Measurements from ENCODE around the gene RNU7-1. TPM values are rescaled to one million over a fixed set of nuclear protein-coding genes. Genes with fewer than 3 reads are reported as not detected.
A peak's percentile ranks its signal among the peaks of the same experiment; 100 is the strongest.

The RNU7-1 gene
- total and polyA plus RNA-seq, 9 of the 15 experiments (the other 6 are each of a cell fraction or from before 2014, with no cell fraction given) = not detected

DNA sequence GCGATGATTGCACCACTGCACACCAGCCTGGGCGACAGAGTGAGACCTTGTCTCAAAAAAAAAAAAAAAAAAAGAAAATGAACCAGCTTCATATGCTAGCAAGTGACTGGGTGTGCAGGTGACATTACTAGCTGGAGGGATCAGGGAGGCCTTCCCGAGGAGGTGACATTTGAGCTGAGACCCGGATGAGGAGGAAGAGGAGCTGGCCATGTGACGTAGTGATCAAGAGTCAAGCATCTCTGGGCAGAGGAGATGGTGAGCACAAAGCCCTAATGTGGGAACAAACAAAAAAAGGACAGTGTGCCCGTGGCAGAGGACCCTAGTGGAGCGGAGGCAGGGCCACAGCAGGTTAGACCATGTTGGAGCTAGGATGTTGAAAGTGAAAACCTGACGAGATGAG lies 4.0 kb downstream of the RNU7-1 start:
- 79% methylated on average over 4 of the region's 8 CpGs for WGBS (ENCODE audit: insufficient coverage, low coverage, missing lambda C conversion rate)
- Histone ChIP-seq H3K9ac (ENCODE audit: insufficient read depth in 1 of 2, low read depth in 2 of 2, low read length in 2 of 2) (no peak overlapping the region), H3K9me1 (ENCODE audit: control insufficient read depth, insufficient read depth, low read length) (no peaks in the 10 kb centered on the region), H3K4me2 (ENCODE audit: insufficient read depth, low read length) (no peak overlapping the region), H3K9me3 (replicated peaks; ENCODE audit: control insufficient read depth, insufficient read depth, low read depth, low read length) (no peaks in the 10 kb centered on the region), H3K36me3 (ENCODE audit: control insufficient read depth, insufficient read depth, low read length) (peaks cover 4% of the 10 kb centered on the region; the same call in 1 of the 3 replicates), H3K27me3 (ENCODE audit: control insufficient read depth in 2 of 2, insufficient read depth in 2 of 2, low read length in 2 of 2) (no peaks in the 10 kb centered on the region), H3K27ac (ENCODE audit: extremely low read depth, low read depth, low read length) (no peak overlapping the region), H3K4me3 (no peak overlapping the region), H4K20me1 (replicated peaks; ENCODE audit: control insufficient read depth, insufficient read depth, low read length) (no peaks in the 10 kb centered on the region), H3K79me2 (ENCODE audit: control insufficient read depth, insufficient read depth, low read length) (peaks cover 13% of the 10 kb centered on the region), H2AFZ (ENCODE audit: low read depth, low read length) (no peak overlapping the region), H3K4me1 (replicated peaks in 1 of 2; ENCODE audit: control insufficient read depth in 2 of 2, insufficient read depth in 2 of 2, low read length in 2 of 2) (peaks cover 13 to 54% of the 10 kb centered on the region in 2 experiments)
- CTCF ChIA-PET (ENCODE audit: low intra/inter-chr PET ratio) = no interaction called here
- ATAC-seq (no peak), DNase-seq (ENCODE audit: extremely low read depth in 1 of 4, low spot score in 3 of 4) (no peak), FAIRE-seq (no peak)
- intact Hi-C loops (cut with micrococcal nuclease) = no loop called here
- in situ Hi-C loops (cut with MboI) = no loop called here
- TF ChIP-seq ZFP36 (IDR thresholded peaks at IDR 0.05; ENCODE audit: low read depth, low read length, partially characterized antibody) (peak; percentile 55), MNT (conservative IDR thresholded peaks at IDR 0.05) (no peak), ZNF586 (CRISPR knock-in tag; conservative IDR thresholded peaks at IDR 0.05) (no peak), TFE3 (CRISPR knock-in tag; IDR thresholded peaks at IDR 0.05) (no peak), SRSF9 (IDR thresholded peaks at IDR 0.05; ENCODE audit: borderline replicate concordance, low read depth, low read length) (no peak), ZNF253 (CRISPR knock-in tag; conservative IDR thresholded peaks at IDR 0.05) (no peak), CREB3L1 (IDR thresholded peaks at IDR 0.05; ENCODE audit: borderline replicate concordance, low read depth) (no peak)
- TF ChIP-seq, protein P1, sequence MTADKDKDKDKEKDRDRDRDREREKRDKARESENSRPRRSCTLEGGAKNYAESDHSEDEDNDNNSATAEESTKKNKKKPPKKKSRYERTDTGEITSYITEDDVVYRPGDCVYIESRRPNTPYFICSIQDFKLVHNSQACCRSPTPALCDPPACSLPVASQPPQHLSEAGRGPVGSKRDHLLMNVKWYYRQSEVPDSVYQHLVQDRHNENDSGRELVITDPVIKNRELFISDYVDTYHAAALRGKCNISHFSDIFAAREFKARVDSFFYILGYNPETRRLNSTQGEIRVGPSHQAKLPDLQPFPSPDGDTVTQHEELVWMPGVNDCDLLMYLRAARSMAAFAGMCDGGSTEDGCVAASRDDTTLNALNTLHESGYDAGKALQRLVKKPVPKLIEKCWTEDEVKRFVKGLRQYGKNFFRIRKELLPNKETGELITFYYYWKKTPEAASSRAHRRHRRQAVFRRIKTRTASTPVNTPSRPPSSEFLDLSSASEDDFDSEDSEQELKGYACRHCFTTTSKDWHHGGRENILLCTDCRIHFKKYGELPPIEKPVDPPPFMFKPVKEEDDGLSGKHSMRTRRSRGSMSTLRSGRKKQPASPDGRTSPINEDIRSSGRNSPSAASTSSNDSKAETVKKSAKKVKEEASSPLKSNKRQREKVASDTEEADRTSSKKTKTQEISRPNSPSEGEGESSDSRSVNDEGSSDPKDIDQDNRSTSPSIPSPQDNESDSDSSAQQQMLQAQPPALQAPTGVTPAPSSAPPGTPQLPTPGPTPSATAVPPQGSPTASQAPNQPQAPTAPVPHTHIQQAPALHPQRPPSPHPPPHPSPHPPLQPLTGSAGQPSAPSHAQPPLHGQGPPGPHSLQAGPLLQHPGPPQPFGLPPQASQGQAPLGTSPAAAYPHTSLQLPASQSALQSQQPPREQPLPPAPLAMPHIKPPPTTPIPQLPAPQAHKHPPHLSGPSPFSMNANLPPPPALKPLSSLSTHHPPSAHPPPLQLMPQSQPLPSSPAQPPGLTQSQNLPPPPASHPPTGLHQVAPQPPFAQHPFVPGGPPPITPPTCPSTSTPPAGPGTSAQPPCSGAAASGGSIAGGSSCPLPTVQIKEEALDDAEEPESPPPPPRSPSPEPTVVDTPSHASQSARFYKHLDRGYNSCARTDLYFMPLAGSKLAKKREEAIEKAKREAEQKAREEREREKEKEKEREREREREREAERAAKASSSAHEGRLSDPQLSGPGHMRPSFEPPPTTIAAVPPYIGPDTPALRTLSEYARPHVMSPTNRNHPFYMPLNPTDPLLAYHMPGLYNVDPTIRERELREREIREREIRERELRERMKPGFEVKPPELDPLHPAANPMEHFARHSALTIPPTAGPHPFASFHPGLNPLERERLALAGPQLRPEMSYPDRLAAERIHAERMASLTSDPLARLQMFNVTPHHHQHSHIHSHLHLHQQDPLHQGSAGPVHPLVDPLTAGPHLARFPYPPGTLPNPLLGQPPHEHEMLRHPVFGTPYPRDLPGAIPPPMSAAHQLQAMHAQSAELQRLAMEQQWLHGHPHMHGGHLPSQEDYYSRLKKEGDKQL (CRISPR knock-in tag; IDR thresholded peaks at IDR 0.05; ENCODE audit: borderline replicate concordance) = no peak
- POLR2A ChIA-PET = interaction anchor here (0.7 to 6.3 kb wide), 4 partner anchors 11 to 27 kb away, joined by 3 to 98 read pairs (median 4); no protein-coding TSS in a partner anchor
- no TSS peak for BruUV-seq (replicated peaks)

Data from K562 (cell line).